IMR-90 (cell line): ENCODE results near the gene NARS2. TPM values are rescaled to one million over a fixed set of nuclear protein-coding genes. Genes with fewer than 3 reads are reported as not detected.

Experiments
- ATAC-seq: fragments of 200-7000 bp; cut with Tn5 transposase; 2 replicates; pipeline ENCODE4 v1.9.1; 2020; ENCODE audit warnings: low read depth, mild to moderate bottlenecking, moderate library complexity
- BruUV-seq: library from RNA; stranded (reverse); fragments of 400-500 nt; replicated peaks from 2 replicates; lab custom pipeline; 2021; lab: Mats Ljungman, UMichigan
- CTCF ChIA-PET: fragments of 300-600 bp; formaldehyde crosslinking; extraction: SDS; loops from one replicate; lab custom pipeline; 2021; ENCODE audit warnings: antibody characterized with exemption; lab: Yijun Ruan, JAX
- POLR2A ChIA-PET: fragments of 300-600 bp; sonication (Branson Sonifier 250); formaldehyde crosslinking; loops from one replicate; lab custom pipeline; 2022; ENCODE audit warnings: antibody characterized with exemption; ENCODE audit not compliant: unreplicated experiment; lab: Charles Lee
- DNase-seq: peaks from one replicate; pipeline ENCODE4 v3.0.0; 2013
- H2AFZ ChIP-seq: replicated peaks from 2 replicates; pipeline ENCODE3; 2013; ENCODE audit warnings: low read length, mild to moderate bottlenecking; ENCODE audit not compliant: poor library complexity
- H2AK5ac ChIP-seq: 2 replicates; pipeline ENCODE4 v1.6.1; 2013; ENCODE audit warnings: low read depth, low read length, inconsistent platforms
- H2AK9ac ChIP-seq: replicated peaks from 2 replicates; pipeline ENCODE3; 2013; ENCODE audit warnings: mild to moderate bottlenecking, low read depth, low read length, moderate library complexity; ENCODE audit not compliant: poor library complexity
- H2BK120ac ChIP-seq: 2 replicates; pipeline ENCODE4 v1.6.1; 2013; ENCODE audit warnings: low read depth, low read length, inconsistent platforms
- H2BK15ac ChIP-seq: 3 replicates; pipeline ENCODE4 v1.6.1; 2013; ENCODE audit warnings: low read depth, low read length, inconsistent platforms
- H2BK20ac ChIP-seq: 2 replicates; pipeline ENCODE4 v1.6.1; 2013; ENCODE audit warnings: low read depth, mild to moderate bottlenecking, inconsistent platforms, low read length, moderate library complexity
- H2BK5ac ChIP-seq: 2 replicates; pipeline ENCODE4 v1.6.1; 2013; ENCODE audit warnings: mild to moderate bottlenecking, low read depth, low read length, inconsistent platforms; ENCODE audit not compliant: poor library complexity, severe bottlenecking
- H3K14ac ChIP-seq: replicated peaks from 2 replicates; pipeline ENCODE4 v1.6.1; 2013; ENCODE audit warnings: low read depth, low read length, inconsistent platforms
- H3K18ac ChIP-seq: 2 replicates; pipeline ENCODE4 v1.6.1; 2013; ENCODE audit warnings: low read depth, low read length, control low read depth
- H3K23ac ChIP-seq: 2 replicates; pipeline ENCODE4 v1.6.1; 2013; ENCODE audit warnings: low read depth, low read length, inconsistent platforms
- H3K27ac ChIP-seq: 2 replicates; pipeline ENCODE4 v1.5.1; 2013; ENCODE audit warnings: mild to moderate bottlenecking, control low read depth, low read length; ENCODE audit not compliant: insufficient read depth
- H3K27me3 ChIP-seq: 2 replicates; pipeline ENCODE4 v1.6.1; 2013; ENCODE audit warnings: low read length; ENCODE audit not compliant: control insufficient read depth, insufficient read depth
- H3K36me3 ChIP-seq: 2 replicates; pipeline ENCODE4 v1.6.1; 2013; ENCODE audit warnings: low read length, mixed read lengths; ENCODE audit not compliant: control insufficient read depth, insufficient read depth
- H3K4ac ChIP-seq: 2 replicates; pipeline ENCODE4 v1.6.1; 2013; ENCODE audit warnings: low read depth, low read length, inconsistent platforms
- H3K4me1 ChIP-seq: 2 replicates; pipeline ENCODE4 v1.6.1; 2013; ENCODE audit warnings: low read length, mixed read lengths; ENCODE audit not compliant: control insufficient read depth, insufficient read depth
- H3K4me2 ChIP-seq: 2 replicates; pipeline ENCODE4 v1.6.1; 2013; ENCODE audit warnings: low read depth, mild to moderate bottlenecking, control low read depth, low read length, moderate library complexity
- H3K4me3 ChIP-seq: 2 replicates; pipeline ENCODE4 v1.5.1; 2013; ENCODE audit warnings: low read depth, mild to moderate bottlenecking, control low read depth, low read length, moderate library complexity; ENCODE audit not compliant: insufficient read depth
- H3K56ac ChIP-seq: 2 replicates; pipeline ENCODE4 v1.6.1; 2013; ENCODE audit warnings: low read length, inconsistent platforms; ENCODE audit not compliant: insufficient read depth; ENCODE audit errors: extremely low read depth
- H3K79me1 ChIP-seq, 2 experiments: 2 replicates each; pipeline ENCODE4 v1.6.1; 2013; ENCODE audit warnings: low read length in 2 of 2, inconsistent platforms in 1 of 2, low read depth in 1 of 2
- H3K9ac ChIP-seq: 2 replicates; pipeline ENCODE4 v1.6.1; 2013; ENCODE audit warnings: low read depth, low read length, control low read depth
- H3K9me1 ChIP-seq: 2 replicates; pipeline ENCODE4 v1.6.1; 2013; ENCODE audit warnings: low read length, inconsistent platforms; ENCODE audit not compliant: insufficient read depth
- H3K9me3 ChIP-seq: 2 replicates; pipeline ENCODE4 v1.6.1; 2013; ENCODE audit warnings: low read length; ENCODE audit not compliant: control insufficient read depth, insufficient read depth
- H4K20me1 ChIP-seq: 2 replicates; pipeline ENCODE4 v1.6.1; 2013; ENCODE audit warnings: low read length, inconsistent platforms; ENCODE audit not compliant: insufficient read depth
- H4K5ac ChIP-seq: 2 replicates; pipeline ENCODE4 v1.6.1; 2013; ENCODE audit warnings: mild to moderate bottlenecking, low read depth, low read length, control low read depth
- H4K8ac ChIP-seq, 2 experiments: 2 replicates each; pipeline ENCODE4 v1.6.1; 2013; ENCODE audit warnings: low read depth in 2 of 2, low read length in 2 of 2, control low read depth in 1 of 2, inconsistent platforms in 1 of 2
- H4K91ac ChIP-seq: 2 replicates; pipeline ENCODE4 v1.6.1; 2013; ENCODE audit warnings: low read depth, low read length, inconsistent platforms; ENCODE audit not compliant: insufficient read depth
- BHLHE40 ChIP-seq: fragments of 150-350 bp; IDR thresholded peaks from 2 replicates; pipeline ENCODE4 v1.6.1; 2016; ENCODE audit warnings: mild to moderate bottlenecking, low read depth, low read length
- CHD1 ChIP-seq: IDR thresholded peaks from 2 replicates; pipeline ENCODE4 v1.6.1; 2012; ENCODE audit warnings: low read depth, low read length, improper control_type of control experiment
- FOS ChIP-seq: fragments of 150-350 bp; IDR thresholded peaks from 2 replicates; pipeline ENCODE4 v1.6.1; 2016; ENCODE audit warnings: low read depth, low read length
- MAFK ChIP-seq: IDR thresholded peaks from 2 replicates; pipeline ENCODE4 v1.6.1; 2012; ENCODE audit warnings: low read depth, low read length, improper control_type of control experiment
- MAZ ChIP-seq: IDR thresholded peaks from 2 replicates; pipeline ENCODE4 v1.6.1; 2012; ENCODE audit warnings: low read depth, mild to moderate bottlenecking, low read length, improper control_type of control experiment, moderate library complexity, borderline replicate concordance
- MXI1 ChIP-seq: IDR thresholded peaks from 2 replicates; pipeline ENCODE4 v1.6.1; 2012; ENCODE audit warnings: low read depth, mild to moderate bottlenecking, low read length, moderate library complexity, borderline replicate concordance
- NFE2L2 ChIP-seq: fragments of 150-350 bp; IDR thresholded peaks from 2 replicates; pipeline ENCODE4 v1.6.1; 2016; ENCODE audit warnings: low read depth, mild to moderate bottlenecking, low read length
- RAD21 ChIP-seq: IDR thresholded peaks from 2 replicates; pipeline ENCODE4 v1.6.1; 2012; ENCODE audit warnings: low read length, improper control_type of control experiment
- RCOR1 ChIP-seq: IDR thresholded peaks from 2 replicates; pipeline ENCODE4 v1.6.1; 2012; ENCODE audit warnings: mild to moderate bottlenecking, low read length, improper control_type of control experiment; ENCODE audit not compliant: insufficient replicate concordance
- RFX5 ChIP-seq: IDR thresholded peaks from 2 replicates; pipeline ENCODE4 v1.8.0; 2012; ENCODE audit warnings: low read depth, mild to moderate bottlenecking, low read length, moderate library complexity
- WGBS, 2 experiments: methylation state at CpG; one replicate each; pipeline versions ENCODE4 v1.1.5 to v1.1.7; 2013; ENCODE audit warnings: missing lambda C conversion rate in 2 of 2; ENCODE audit not compliant: insufficient read length in 1 of 2; ENCODE audit errors: extremely low coverage in 2 of 2; 5-methylcytosine and 5-hydroxymethylcytosine counted together
- dilution Hi-C: fragments of 300-500 bp; cut with HindIII; formaldehyde crosslinking; loops from one replicate; pipeline ENCODE4 v1.14.3; 2018; ENCODE audit warnings: low sequenced_read_pairs; ENCODE audit not compliant: unreplicated experiment
- in situ Hi-C: fragments of 300-500 bp; cut with MboI; formaldehyde crosslinking; loops from 3 replicates; pipeline ENCODE4 v1.14.3; 2019; ENCODE audit warnings: low sequenced_read_pairs, inconsistent platforms, mixed read lengths
- intact Hi-C: fragments of 100-400 bp; cut with micrococcal nuclease; formaldehyde crosslinking; loops from 2 replicates; pipeline ENCODE4 v1.10.0; 2022
- polyA plus RNA-seq, 3 experiments: library from polyadenylated mRNA; depleted of rRNA; stranded (reverse); fragments of >200 nt; gene quantifications; 2 replicates each; pipeline ENCODE4 v1.2.3, GENCODE V29; 2012; ENCODE audit warnings: low replicate concordance in 1 of 3
- total RNA-seq: library from RNA; depleted of rRNA; stranded (reverse); fragments of >200 nt; gene quantifications from 2 replicates; pipeline ENCODE4 v1.2.3, GENCODE V29; 2012
- TF ChIP-seq, protein P1 (sequence below): fragments of 150-350 bp; IDR thresholded peaks from 2 replicates; pipeline ENCODE4 v1.6.1; 2016; ENCODE audit warnings: low read depth, mild to moderate bottlenecking, low read length, moderate library complexity, borderline replicate concordance
- TF ChIP-seq, protein P2 (sequence below): fragments of 150-350 bp; IDR thresholded peaks from 2 replicates; pipeline ENCODE4 v1.6.1; 2017; ENCODE audit warnings: mild to moderate bottlenecking, antibody characterized with exemption, low read length, low read depth
- TF ChIP-seq, protein P3 (sequence below): conservative IDR thresholded peaks from 2 replicates; pipeline ENCODE4 v1.5.1; 2012; ENCODE audit warnings: mild to moderate bottlenecking, low read depth, low read length, improper control_type of control experiment

The NARS2 gene
- total and polyA plus RNA-seq, 2 of the 4 experiments (the other 2 are of a cell fraction), result 8.0 to 15.8 TPM

DNA sequence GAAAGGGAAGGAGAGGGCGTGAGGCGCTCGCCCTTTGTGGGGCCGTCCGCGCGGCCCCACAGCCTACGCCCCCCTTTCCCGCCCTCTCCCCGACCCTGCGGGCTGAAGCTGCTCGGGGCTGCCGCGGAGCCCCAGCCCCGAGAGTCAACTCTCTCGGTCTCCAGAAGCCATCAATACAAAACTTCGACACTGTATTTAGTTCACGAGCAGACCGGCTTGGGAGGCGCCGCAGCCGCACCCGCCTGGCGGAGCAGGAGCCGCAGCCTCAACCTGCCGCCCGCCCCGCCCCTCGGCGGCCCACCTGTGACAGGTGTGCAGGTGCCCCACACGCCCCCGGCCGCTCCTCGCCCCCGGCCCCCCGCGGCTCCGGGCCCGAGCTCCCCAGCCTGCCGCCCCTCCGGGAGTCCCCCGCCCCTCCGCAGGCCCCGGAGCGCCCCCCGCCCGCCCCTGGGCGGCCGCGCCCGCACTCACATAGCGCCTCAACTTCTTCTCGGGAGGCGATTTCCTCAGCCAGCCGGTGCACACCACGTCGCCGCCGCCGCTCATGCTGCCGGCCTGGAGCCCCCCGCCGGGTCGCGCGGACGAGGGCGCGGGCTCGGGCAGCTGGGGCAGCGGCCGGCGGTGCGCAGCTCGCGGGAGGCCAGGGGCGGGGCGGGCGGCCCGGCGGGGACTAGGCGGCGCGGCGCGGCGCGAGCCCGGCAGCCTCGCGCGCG is 157.3 kb downstream of the NARS2 start, which contains the start of gene GAB2:
Gene GAB2 (minus strand): TSS at position 646 of the 713 bp plus-strand sequence. CDS start 100 bp downstream, at position 546.
- Histone ChIP-seq H3K4me1 (peaks cover 19% of the 10 kb centered on the region), H4K20me1 (peaks cover 5% of the 10 kb centered on the region), H3K4me3 (peak within 1 kb of the TSS; percentile 96), H3K79me1 (peaks cover 6 to 33% of the 10 kb centered on the region in 2 experiments), H4K91ac (peak within 1 kb of the TSS; percentile 77), H3K4ac (peak within 1 kb of the TSS; percentile 85), H3K4me2 (peak within 1 kb of the TSS; percentile 96), H4K8ac (peak within 1 kb of the TSS; percentile 80 to 83; a peak in 3 of 4 replicates), H2BK120ac (peak within 1 kb of the TSS; percentile 61), H3K14ac (peak within 1 kb of the TSS; percentile 76), H2AK5ac (peak within 1 kb of the TSS; percentile 53), H3K9me3 (no peaks in the 10 kb centered on the region), H3K9ac (peak within 1 kb of the TSS; percentile 89), H2BK20ac (peak within 1 kb of the TSS; percentile 35; the same call in 1 of the 2 replicates), H4K5ac (peak within 1 kb of the TSS; percentile 79), H2BK15ac (peak within 1 kb of the TSS; percentile 71; the same call in 2 of the 3 replicates), H3K27me3 (no peaks in the 10 kb centered on the region), H3K27ac (peak within 1 kb of the TSS; percentile 84), H3K23ac (peak within 1 kb of the TSS; percentile 86), H3K36me3 (no peaks in the 10 kb centered on the region), H2AFZ (peak within 1 kb of the TSS; percentile 91), H3K9me1 (peaks cover 11% of the 10 kb centered on the region), H3K56ac (peak within 1 kb of the TSS; percentile 82), H2AK9ac (peak within 1 kb of the TSS; percentile 84), H2BK5ac (peak within 1 kb of the TSS; percentile 64), H3K18ac (peak within 1 kb of the TSS; percentile 85)
- WGBS, 2 experiments, result 1% methylated on average over 34 of the region's 93 CpGs; no CpG with 5 or more reads in 1 of the 2 experiments
- ChIA-PET CTCF (interaction anchor here (0.7 to 3.3 kb wide), 2 partner anchors 133 to 147 kb away, joined by 3 to 19 read pairs; no protein-coding TSS in a partner anchor), POLR2A (no interaction called here)
- in situ Hi-C loops, result loop anchor here (10.0 kb wide), 1 partner anchor 283 kb away; the partner anchor contains the start of gene ALG8
- ATAC-seq (peak; percentile 71; the same call in 1 of the 2 replicates), DNase-seq (no peak)
- intact Hi-C loops, result loop anchor here (2.0 kb wide), 2 partner anchors 189 to 269 kb away; no protein-coding TSS in a partner anchor
- no TSS peak for BruUV-seq
- dilution Hi-C loops, result no loop called here
- TF ChIP-seq CHD1, result no peak
- TF ChIP-seq, protein P1, sequence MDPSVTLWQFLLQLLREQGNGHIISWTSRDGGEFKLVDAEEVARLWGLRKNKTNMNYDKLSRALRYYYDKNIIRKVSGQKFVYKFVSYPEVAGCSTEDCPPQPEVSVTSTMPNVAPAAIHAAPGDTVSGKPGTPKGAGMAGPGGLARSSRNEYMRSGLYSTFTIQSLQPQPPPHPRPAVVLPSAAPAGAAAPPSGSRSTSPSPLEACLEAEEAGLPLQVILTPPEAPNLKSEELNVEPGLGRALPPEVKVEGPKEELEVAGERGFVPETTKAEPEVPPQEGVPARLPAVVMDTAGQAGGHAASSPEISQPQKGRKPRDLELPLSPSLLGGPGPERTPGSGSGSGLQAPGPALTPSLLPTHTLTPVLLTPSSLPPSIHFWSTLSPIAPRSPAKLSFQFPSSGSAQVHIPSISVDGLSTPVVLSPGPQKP, result no peak
- no peak for TF ChIP-seq MAZ
- TF ChIP-seq, protein P2, sequence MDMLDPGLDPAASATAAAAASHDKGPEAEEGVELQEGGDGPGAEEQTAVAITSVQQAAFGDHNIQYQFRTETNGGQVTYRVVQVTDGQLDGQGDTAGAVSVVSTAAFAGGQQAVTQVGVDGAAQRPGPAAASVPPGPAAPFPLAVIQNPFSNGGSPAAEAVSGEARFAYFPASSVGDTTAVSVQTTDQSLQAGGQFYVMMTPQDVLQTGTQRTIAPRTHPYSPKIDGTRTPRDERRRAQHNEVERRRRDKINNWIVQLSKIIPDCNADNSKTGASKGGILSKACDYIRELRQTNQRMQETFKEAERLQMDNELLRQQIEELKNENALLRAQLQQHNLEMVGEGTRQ, result no peak
- no peak for TF ChIP-seq MAFK
- no peak for TF ChIP-seq RCOR1
- TF ChIP-seq MXI1, result no peak
- TF ChIP-seq, protein P3, sequence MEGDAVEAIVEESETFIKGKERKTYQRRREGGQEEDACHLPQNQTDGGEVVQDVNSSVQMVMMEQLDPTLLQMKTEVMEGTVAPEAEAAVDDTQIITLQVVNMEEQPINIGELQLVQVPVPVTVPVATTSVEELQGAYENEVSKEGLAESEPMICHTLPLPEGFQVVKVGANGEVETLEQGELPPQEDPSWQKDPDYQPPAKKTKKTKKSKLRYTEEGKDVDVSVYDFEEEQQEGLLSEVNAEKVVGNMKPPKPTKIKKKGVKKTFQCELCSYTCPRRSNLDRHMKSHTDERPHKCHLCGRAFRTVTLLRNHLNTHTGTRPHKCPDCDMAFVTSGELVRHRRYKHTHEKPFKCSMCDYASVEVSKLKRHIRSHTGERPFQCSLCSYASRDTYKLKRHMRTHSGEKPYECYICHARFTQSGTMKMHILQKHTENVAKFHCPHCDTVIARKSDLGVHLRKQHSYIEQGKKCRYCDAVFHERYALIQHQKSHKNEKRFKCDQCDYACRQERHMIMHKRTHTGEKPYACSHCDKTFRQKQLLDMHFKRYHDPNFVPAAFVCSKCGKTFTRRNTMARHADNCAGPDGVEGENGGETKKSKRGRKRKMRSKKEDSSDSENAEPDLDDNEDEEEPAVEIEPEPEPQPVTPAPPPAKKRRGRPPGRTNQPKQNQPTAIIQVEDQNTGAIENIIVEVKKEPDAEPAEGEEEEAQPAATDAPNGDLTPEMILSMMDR, result no peak
- TF ChIP-seq NFE2L2, result no peak
- TF ChIP-seq RFX5, result no peak
- TF ChIP-seq FOS, result no peak
- TF ChIP-seq RAD21, result no peak
- no peak for TF ChIP-seq BHLHE40
